LNCAP (cell line): ENCODE results near the gene TMEM273.

Experiments
- CTCF ChIP-seq: fragments of 450-650 bp; IDR thresholded peaks from 2 replicates; pipeline ENCODE4 v1.5.1; 2017; ENCODE audit warnings: mild to moderate bottlenecking

Gene TMEM273

GRCh38 chr10:49107887-49108267 lies 80.3 kb downstream of the TMEM273 start:
- no peak for TF ChIP-seq CTCF

GRCh38 chr10:49107111-49107886 lies 80.9 kb downstream of the TMEM273 start:
- TF ChIP-seq CTCF, result no peak

- TF ChIP-seq CTCF, result no peak
Measured at GRCh38 chr10:49106451-49106850, 81.7 kb downstream of the TMEM273 start.

- TF ChIP-seq CTCF, result no peak
Measured at GRCh38 chr10:49105076-49105475, 83.1 kb downstream of the TMEM273 start.
